Right ventricle myocardium superior (tissue), 1 donor: Measurements from ENCODE around the gene MTFMT. TPM values are rescaled to one million over a fixed set of nuclear protein-coding genes. Genes with fewer than 3 reads are reported as not detected.
A peak's percentile ranks its signal among the peaks of the same experiment; 100 is the strongest.

ENCODE experiments used
- ATAC-seq: fragments of 200-7000 bp; cut with Tn5 transposase; one replicate; pipeline ENCODE4 v1.9.1; 2020; ENCODE audit warnings: mild to moderate bottlenecking; ENCODE audit not compliant: poor library complexity
- DNase-seq: peaks from one replicate; pipeline ENCODE4 v3.0.0-alpha.2; 2020
- intact Hi-C: fragments of 100-400 bp; cut with DNase I; formaldehyde crosslinking; loops from one replicate; pipeline ENCODE4 v1.11.2; 2022
- total RNA-seq: library from RNA; stranded (reverse); fragmentation: NEBNext Ultra II Directional; extraction: Animal tissue kit (Norgen Biotek cat#: 25700); gene quantifications from one replicate; pipeline ENCODE4 v1.2.1, GENCODE V29; 2021
- donor health status: DM: no; HTN: yes; CAD: no; lungs with severe emphysema.

Gene MTFMT
- total RNA-seq, 1 donor from 2014 or later, result 17.3 TPM

DNA sequence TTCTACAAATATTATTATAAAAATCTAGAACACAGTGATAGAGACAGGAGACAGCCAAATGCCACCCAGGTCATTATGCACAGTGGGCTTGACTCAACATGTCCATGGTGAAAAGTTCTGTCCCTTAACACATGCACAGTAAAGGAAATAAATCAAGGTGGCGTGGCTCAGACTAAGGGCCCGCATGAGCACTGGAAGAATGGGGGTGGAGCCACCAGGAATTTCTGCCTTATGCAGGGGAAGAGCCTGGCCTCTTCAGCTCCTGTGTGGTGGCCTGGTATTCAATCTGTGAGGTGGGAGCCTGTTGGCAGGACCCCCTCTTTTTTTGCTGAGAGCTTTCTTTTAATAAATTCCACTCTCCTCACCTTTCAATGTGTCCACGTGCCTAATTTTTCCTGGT is 22.6 kb downstream of the MTFMT start:
- no peak for DNase-seq
- no peak for ATAC-seq
- intact Hi-C loops, result no loop called here

- intact Hi-C loops, result no loop called here
- DNase-seq (no peak), ATAC-seq (no peak)
Observed at GRCh38 chr15:65004993-65005392, 24.4 kb downstream of the MTFMT start.

DNA sequence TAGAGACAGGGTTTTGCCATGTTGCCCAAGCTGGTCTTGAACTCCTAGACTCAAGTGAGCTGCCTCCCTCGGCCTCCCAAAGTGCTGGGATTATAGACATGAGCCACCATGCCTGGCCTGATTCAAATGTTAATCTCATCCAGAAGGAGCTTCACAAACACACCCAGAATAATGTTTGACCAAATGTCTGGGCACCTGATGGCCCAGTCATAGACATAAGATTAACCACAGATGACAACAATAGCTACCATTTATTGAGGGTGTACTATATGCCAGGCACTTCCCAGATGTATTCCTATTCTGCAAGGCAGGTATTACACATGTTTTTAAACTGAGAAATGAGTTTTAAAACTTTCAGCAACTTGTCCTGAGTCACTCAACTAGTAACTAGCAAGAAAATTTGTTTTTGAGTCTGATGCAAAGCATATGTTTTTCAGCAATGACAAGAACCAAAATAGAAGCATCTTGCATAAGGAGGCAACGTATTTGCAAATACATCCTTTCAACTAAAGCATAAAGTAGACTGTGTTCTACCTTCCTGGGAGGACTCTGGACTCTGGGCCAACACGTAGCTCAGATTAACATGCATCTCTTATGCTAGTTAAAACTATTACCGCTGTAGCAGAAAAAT is 31.6 kb downstream of the MTFMT start:
- ATAC-seq (no peak), DNase-seq (no peak)
- intact Hi-C loops, result no loop called here

DNA sequence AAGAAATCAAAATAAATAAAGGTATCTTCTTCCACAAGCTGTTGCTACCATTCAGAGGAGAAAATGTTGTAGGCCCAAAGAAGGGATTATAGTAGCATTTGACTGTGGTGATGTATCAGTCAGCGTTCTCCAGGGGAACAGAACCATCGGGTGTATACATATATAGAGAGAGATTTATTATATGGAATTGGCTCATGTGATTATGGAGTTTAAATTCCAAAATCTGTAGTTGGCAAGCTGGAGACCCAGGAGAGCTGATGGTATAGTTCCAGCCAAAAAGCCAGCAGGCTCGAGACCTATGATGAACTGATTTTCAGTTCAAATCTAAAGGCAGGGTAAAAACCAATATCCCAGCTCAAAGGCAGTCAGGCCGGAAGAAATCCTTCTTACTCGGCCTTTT is 32.4 kb downstream of the MTFMT start:
- no peak for DNase-seq
- ATAC-seq, result no peak
- intact Hi-C loops, result no loop called here

- DNase-seq, result no peak
- intact Hi-C loops, result no loop called here
- ATAC-seq, result no peak
Observed at GRCh38 chr15:64993290-64993689, 36.1 kb downstream of the MTFMT start.

DNA sequence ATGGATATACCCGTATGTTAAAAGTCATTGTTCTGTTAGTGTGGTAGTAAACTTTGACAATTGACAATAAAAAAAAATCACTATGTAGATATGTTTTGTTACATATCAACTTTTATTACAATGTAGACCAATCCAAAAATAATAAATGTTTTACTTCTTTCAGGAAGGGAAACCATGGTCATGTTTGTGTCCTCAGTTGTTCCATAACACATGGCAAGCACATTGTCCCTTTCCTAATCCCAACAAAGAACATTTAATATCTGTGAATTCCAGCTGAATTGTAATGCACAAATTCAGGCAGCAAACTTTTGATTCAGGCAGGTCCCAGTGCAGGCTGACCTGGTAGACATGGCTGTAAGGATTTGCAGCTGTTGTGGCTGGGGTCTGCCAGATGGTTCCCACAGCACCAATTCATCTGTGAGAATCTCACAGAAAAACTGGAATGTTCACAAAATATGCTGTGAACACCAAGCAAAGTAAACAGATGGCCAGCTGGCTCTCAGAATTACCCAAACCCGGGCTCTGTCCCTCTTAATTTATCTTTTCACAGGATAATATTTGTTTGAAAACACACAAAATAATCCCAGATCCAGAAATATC is 37.8 kb downstream of the MTFMT start:
- no peak for ATAC-seq
- no peak for DNase-seq
- intact Hi-C loops, result no loop called here

GRCh38 chr15:64990168-64990470 is 39.3 kb downstream of the MTFMT start:
- intact Hi-C loops, result no loop called here
- DNase-seq, result no peak
- ATAC-seq, result peak; percentile 8

DNA sequence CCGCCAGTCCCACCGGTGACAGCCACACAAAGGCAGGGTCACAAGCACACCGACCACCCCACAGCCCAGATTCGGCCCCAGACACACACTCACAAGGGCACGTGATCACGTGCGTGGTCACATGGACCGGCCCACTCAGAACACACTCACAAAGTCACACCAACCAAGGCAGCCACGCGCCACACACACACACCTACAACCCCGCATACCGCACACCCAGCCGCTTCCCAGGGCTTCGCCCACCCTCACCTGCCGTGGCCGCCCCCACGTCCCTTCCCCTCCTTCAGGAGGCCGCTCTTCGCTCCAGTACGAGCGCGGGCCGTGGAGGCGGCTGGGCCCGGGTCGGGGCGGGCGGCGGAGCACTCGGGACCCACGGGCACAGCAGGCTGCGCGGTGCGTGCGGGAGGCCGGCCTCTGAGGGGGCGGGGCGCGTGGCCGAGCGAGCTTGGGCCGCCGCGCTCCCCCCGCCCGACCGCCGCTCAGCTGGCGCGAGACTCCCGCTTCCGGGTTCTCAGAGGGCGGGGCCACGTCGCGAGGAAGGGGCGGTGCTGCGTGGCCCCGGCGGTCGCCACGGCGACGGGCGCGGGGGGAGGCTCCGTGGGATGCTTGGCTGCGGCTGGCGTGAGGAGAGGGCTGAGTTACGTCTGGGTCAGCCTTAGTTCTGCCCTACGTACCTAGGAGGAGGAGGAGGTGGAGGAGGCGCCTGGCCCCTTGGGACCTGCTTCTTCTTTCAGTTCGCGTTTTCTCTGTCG is 39.8 kb downstream of the MTFMT start, which contains the start of gene SPG21:
Gene SPG21, minus strand, starts transcription at position 499 of the 752 bp plus-strand sequence. CDS start 6,345 bp downstream, outside the sequence.
- peak; percentile 97 for ATAC-seq
- peak; percentile 96 for DNase-seq
- intact Hi-C loops, result no loop called here

GRCh38 chr15:64987136-64987535 is 42.3 kb downstream of the MTFMT start:
- DNase-seq (no peak), ATAC-seq (no peak)
- intact Hi-C loops, result no loop called here

- no peak for DNase-seq
- no peak for ATAC-seq
- intact Hi-C loops, result no loop called here
Observed at GRCh38 chr15:64985366-64986033, 43.9 kb downstream of the MTFMT start.

DNA sequence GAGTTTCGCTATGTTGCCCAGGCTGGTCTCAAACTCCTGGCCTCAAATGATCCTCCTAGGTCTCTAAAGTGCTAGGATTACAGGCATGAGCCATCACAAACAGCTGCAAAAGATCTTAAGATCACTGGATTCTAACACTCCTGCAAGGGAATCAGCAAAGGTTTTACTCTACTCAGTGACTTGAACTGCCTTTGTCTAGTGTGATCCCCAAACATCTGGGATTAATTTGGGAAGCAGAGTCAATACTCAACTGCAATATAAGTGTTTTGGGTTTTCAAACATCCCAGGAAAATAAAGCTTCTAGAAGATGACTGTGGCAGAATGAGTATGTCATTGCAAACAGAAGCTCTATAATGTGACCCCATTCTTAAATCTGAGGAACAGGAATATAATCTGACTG is 47.0 kb downstream of the MTFMT start:
- intact Hi-C loops, result no loop called here
- no peak for DNase-seq
- ATAC-seq, result no peak

- ATAC-seq (no peak), DNase-seq (no peak)
- intact Hi-C loops, result no loop called here
Observed at GRCh38 chr15:64981812-64982431, 47.5 kb downstream of the MTFMT start.

GRCh38 chr15:64979252-64979710 is 50.2 kb downstream of the MTFMT start:
- intact Hi-C loops, result no loop called here
- DNase-seq (no peak), ATAC-seq (no peak)

DNA sequence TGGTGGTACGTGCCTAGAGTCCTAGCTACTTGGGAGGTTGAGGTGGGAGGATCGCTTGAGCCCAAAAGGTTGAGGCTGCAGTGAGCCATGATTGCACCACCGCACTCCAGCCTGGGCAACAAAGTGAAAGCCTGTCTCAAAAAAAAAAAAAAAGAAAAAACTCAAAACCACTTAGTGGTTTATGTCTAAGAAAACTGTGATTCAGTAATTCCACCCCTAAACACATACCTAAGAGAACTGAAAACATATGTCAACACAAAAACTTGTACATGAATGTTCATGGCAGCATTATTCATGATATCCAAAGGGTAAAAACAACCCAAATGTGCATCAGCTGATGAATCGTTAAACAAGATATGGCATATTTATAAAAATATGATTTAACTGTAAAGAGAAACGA is 54.0 kb downstream of the MTFMT start:
- DNase-seq (no peak), ATAC-seq (no peak)
- intact Hi-C loops, result no loop called here

DNA sequence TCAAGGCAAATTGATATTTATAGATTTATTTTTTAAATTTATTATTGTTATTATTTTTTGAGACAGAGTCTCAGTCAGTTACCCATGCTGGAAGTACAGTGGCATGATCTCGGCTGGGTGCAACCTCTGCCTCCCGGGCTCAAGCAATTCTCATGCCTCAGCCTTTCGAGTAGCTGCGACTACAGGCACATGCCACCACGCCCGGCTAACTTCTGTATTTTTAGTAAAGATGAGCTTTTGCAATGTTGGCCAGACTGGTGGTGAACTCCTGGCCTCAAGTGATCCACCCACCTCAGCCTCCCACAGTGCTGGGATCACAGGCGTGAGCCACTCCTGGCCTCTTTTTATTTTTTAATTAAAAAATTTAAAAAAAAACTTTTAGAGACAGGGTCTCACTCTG is 58.7 kb downstream of the MTFMT start:
- peak; percentile 52 for DNase-seq
- intact Hi-C loops, result no loop called here
- no peak for ATAC-seq

DNA sequence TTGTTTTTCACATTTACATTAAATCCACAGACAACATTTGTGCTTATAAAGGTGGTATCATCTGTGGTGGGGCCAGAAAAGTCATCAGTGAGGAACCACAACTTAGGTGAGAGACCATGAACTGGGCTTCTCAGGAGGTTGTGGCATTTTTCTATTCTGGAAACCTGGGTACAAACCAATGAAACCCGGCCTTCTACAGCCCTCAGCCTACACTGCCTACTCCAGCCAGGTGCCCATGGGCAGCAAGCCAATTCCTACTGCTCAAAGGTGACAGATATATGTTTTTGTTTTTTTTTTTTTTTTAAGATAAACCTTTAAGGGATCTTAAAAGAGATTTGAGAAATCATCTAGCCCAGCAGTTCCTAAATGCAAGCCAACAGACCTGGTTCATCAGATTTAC is 60.0 kb downstream of the MTFMT start:
- ATAC-seq, result no peak
- no peak for DNase-seq
- intact Hi-C loops, result no loop called here

GRCh38 chr15:64961013-64961412 is 68.4 kb downstream of the MTFMT start:
- DNase-seq (no peak), ATAC-seq (no peak)
- intact Hi-C loops, result no loop called here

- intact Hi-C loops, result no loop called here
- no peak for ATAC-seq
- DNase-seq, result no peak
Observed at GRCh38 chr15:64960153-64960552, 69.3 kb downstream of the MTFMT start.

DNA sequence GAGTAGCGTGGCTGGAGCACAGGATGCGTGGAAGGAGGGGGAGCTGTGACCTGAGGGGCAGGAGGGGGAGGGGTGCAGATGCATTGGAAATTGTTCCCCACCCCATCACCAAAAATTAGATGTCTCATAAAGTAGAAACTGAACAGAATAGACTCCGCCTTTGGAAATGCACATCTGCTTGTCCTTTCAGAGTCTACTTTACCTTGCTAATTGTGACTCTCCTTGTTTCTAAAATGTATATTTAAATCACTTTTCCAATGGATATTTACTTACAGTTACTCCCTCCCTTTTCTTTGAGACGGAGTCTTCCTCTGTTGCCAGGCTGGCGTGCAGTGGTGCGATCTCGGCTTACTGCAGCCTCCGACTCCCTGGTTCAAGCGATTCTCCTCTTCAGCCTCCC is 70.3 kb downstream of the MTFMT start:
- DNase-seq, result no peak
- ATAC-seq, result no peak
- intact Hi-C loops, result no loop called here
